HepG2 (cell line): Measurements from ENCODE around the gene COL4A3. TPM values are rescaled to one million over a fixed set of nuclear protein-coding genes. Genes with fewer than 3 reads are reported as not detected.

ENCODE experiments used
- ATAC-seq: fragments of 200-7000 bp; cut with Tn5 transposase; 3 replicates; pipeline ENCODE4 v1.9.1; 2020; ENCODE audit warnings: mild to moderate bottlenecking, moderate library complexity
- BruUV-seq: library from RNA; stranded (reverse); fragments of 400-500 nt; replicated peaks from 2 replicates; lab custom pipeline; 2021; lab: Mats Ljungman, UMichigan
- CTCF ChIA-PET: fragments of 300-600 bp; formaldehyde crosslinking; extraction: SDS; loops from one replicate; lab custom pipeline; 2021; ENCODE audit warnings: low total read pairs, inconsistent platforms, low intra/inter-chr PET ratio; lab: Yijun Ruan, JAX
- POLR2A ChIA-PET: fragments of 350-600 bp; sonication (Branson Sonifier 250); formaldehyde crosslinking; loops from one replicate; lab custom pipeline; 2020; ENCODE audit warnings: antibody characterized with exemption, inconsistent platforms; lab: Yijun Ruan, JAX
- DNase-seq: peaks from one replicate; pipeline ENCODE4 v3.0.0-alpha.2; 2015; ENCODE audit warnings: low spot score
- FAIRE-seq: peaks from 3 replicates; lab custom pipeline; 2011; peaks lifted over from hg19 to GRCh38; lab: Jason Lieb, UNC
- H2AFZ ChIP-seq: one replicate; pipeline ENCODE4 v1.6.1; 2011; ENCODE audit warnings: low read length, inconsistent platforms
- H3K27ac ChIP-seq: fragments of 300-600 bp; 3 replicates; pipeline ENCODE4 v1.8.0; 2011; ENCODE audit warnings: mixed run types, mild to moderate bottlenecking, mixed read lengths, low read length, inconsistent platforms; ENCODE audit not compliant: insufficient read depth; ENCODE audit errors: extremely low read length
- H3K27me3 ChIP-seq, 2 experiments: fragments of 200-600 bp in 1 of 2; 2 replicates in 1 of 2; 3 replicates in 1 of 2; pipeline versions ENCODE4 v1.6.0 to v1.8.0; 2011; ENCODE audit warnings: low read length in 2 of 2, mild to moderate bottlenecking in 2 of 2, moderate library complexity in 2 of 2, inconsistent platforms in 1 of 2; ENCODE audit not compliant: insufficient read depth in 2 of 2, control insufficient read depth in 1 of 2
- H3K36me3 ChIP-seq, 2 experiments: fragments of 200-600 bp in 1 of 2; replicated peaks in 1 of 2; 2 replicates in 1 of 2; 3 replicates in 1 of 2; pipeline versions ENCODE4 v1.5.1 to v1.8.0; 2011; ENCODE audit warnings: low read length in 2 of 2, inconsistent platforms in 1 of 2; ENCODE audit not compliant: insufficient read depth in 2 of 2, control insufficient read depth in 1 of 2
- H3K4me1 ChIP-seq: 2 replicates; pipeline ENCODE4 v1.5.1; 2012; ENCODE audit warnings: low read length, inconsistent platforms; ENCODE audit not compliant: insufficient read depth
- H3K4me2 ChIP-seq: 2 replicates; pipeline ENCODE4 v1.6.0; 2011; ENCODE audit warnings: low read depth, low read length, inconsistent platforms
- H3K4me3 ChIP-seq, 3 experiments: fragments of 200-600 bp in 1 of 3; sonication (generic), shearing (Covaris generic) in 1 of 3; replicated peaks in 1 of 3; 2 replicates each; pipeline ENCODE4 v1.5.1; 2011 to 2016; ENCODE audit warnings: low read length in 3 of 3, inconsistent platforms in 2 of 3, low read depth in 2 of 3, mild to moderate bottlenecking in 2 of 3, control low read depth in 1 of 3, mixed read lengths in 1 of 3; ENCODE audit not compliant: insufficient read depth in 1 of 3
- H3K79me2 ChIP-seq: one replicate; pipeline ENCODE4 v1.6.1; 2011; ENCODE audit warnings: low read length, inconsistent platforms; ENCODE audit not compliant: insufficient read depth
- H3K9ac ChIP-seq: 2 replicates; pipeline ENCODE4 v1.6.0; 2011; ENCODE audit warnings: mild to moderate bottlenecking, low read depth, low read length, inconsistent platforms; ENCODE audit not compliant: insufficient read depth
- H3K9me3 ChIP-seq: 2 replicates; pipeline ENCODE4 v1.5.1; 2012; ENCODE audit warnings: mild to moderate bottlenecking, low read length
- H4K20me1 ChIP-seq: 2 replicates; pipeline ENCODE4 v1.6.0; 2011; ENCODE audit warnings: inconsistent platforms, mild to moderate bottlenecking, low read length, moderate library complexity; ENCODE audit not compliant: insufficient read depth
- NKX3-1 ChIP-seq: sonication (generic); formaldehyde crosslinking; IDR thresholded peaks from 2 replicates; pipeline ENCODE4 v1.5.0; 2020; ENCODE audit warnings: missing genetic modification reagents
- PTBP1 ChIP-seq: fragments of 200-400 bp; formaldehyde crosslinking; IDR thresholded peaks from 2 replicates; pipeline ENCODE4 v1.6.1; 2018; ENCODE audit warnings: low read length, low read depth; ENCODE audit not compliant: poor library complexity, severe bottlenecking
- USF2 ChIP-seq, 2 experiments: sonication (generic) in 1 of 2; formaldehyde crosslinking in 1 of 2; IDR thresholded peaks; 2 replicates each; pipeline versions ENCODE4 v1.5.1 to v1.6.1; 2011 to 2020; ENCODE audit warnings: borderline replicate concordance in 1 of 2, low read depth in 1 of 2, low read length in 1 of 2, mild to moderate bottlenecking in 1 of 2, missing genetic modification reagents in 1 of 2, moderate library complexity in 1 of 2
- ZFP1 ChIP-seq: IDR thresholded peaks from 2 replicates; pipeline ENCODE4 v1.6.1; 2016
- ZNF646 ChIP-seq: sonication (generic); formaldehyde crosslinking; IDR thresholded peaks from 2 replicates; pipeline ENCODE4 v1.9.0; 2021; ENCODE audit warnings: mild to moderate bottlenecking, missing genetic modification reagents
- ZNF746 ChIP-seq: sonication (generic); formaldehyde crosslinking; IDR thresholded peaks from 2 replicates; pipeline ENCODE4 v1.8.0; 2022; ENCODE audit warnings: mild to moderate bottlenecking, missing genetic modification reagents
- ZNF766 ChIP-seq: sonication (generic); formaldehyde crosslinking; IDR thresholded peaks from 2 replicates; pipeline ENCODE4 v1.5.0; 2020; ENCODE audit warnings: missing genetic modification reagents, borderline replicate concordance
- WGBS: methylation state at CpG from one replicate; pipeline ENCODE4 v1.1.6; 2017; ENCODE audit warnings: low lambda C conversion rate; 5-methylcytosine and 5-hydroxymethylcytosine counted together
- in situ Hi-C: cut with HindIII; loops from 2 replicates; pipeline ENCODE4 v1.10.0; 2017; ENCODE audit warnings: low pct_unique_long_range_greater_than_20kb; ENCODE audit not compliant: extremely low pct_ligation_motif_present
- intact Hi-C: fragments of 100-400 bp; cut with micrococcal nuclease; formaldehyde crosslinking; loops from one replicate; pipeline ENCODE4 v1.10.0; 2022; ENCODE audit not compliant: unreplicated experiment
- polyA plus RNA-seq, 8 experiments: library from polyadenylated mRNA; depleted of rRNA in 3 of 8; stranded (reverse) in 7 of 8; unstranded in 1 of 8; fragments of >200 nt; fragmentation: Illumina TruSeq in 4 of 8; extraction: Trizol in 4 of 8; gene quantifications; 2 replicates each; pipeline versions ENCODE4 v1.2.1 to v1.2.3, GENCODE V29; 2011 to 2016; ENCODE audit warnings: low read depth in 4 of 8, missing spikeins in 1 of 8, mixed read lengths in 1 of 8; ENCODE audit not compliant: insufficient read depth in 1 of 8
- total RNA-seq, 5 experiments: library from RNA; depleted of rRNA; stranded (reverse); fragments of >200 nt; fragmentation: Illumina TruSeq; extraction: Trizol; gene quantifications; 2 replicates each; pipeline ENCODE4 v1.2.3, GENCODE V29; 2016; ENCODE audit warnings: low read depth in 1 of 5

The COL4A3 gene
- total and polyA plus RNA-seq, 2 of the 13 experiments (the other 11 are each of a cell fraction or from before 2014, with no cell fraction given), result 0.02 TPM; not detected in 1

- Histone ChIP-seq H3K79me2 (no peaks in the 10 kb centered on the region), H3K4me3 (no peak overlapping the region), H3K9me3 (no peaks in the 10 kb centered on the region), H3K4me2 (no peak overlapping the region), H3K36me3 (no peaks in the 10 kb centered on the region), H4K20me1 (no peaks in the 10 kb centered on the region), H3K9ac (no peak overlapping the region), H2AFZ (no peak overlapping the region), H3K27me3 (no peaks in the 10 kb centered on the region), H3K4me1 (peaks cover 7% of the 10 kb centered on the region), H3K27ac (no peak overlapping the region)
- POLR2A ChIA-PET, result no interaction called here
- in situ Hi-C loops (no loop called here), intact Hi-C loops (no loop called here)
- no TSS peak for BruUV-seq
- WGBS, result 1% methylated on average over 3 of the region's 3 CpGs
- no peak for ATAC-seq
- DNase-seq, result no peak
- no peak for FAIRE-seq
- CTCF ChIA-PET, result no interaction called here
- TF ChIP-seq ZFP1 (CRISPR knock-in tag) (no peak), NKX3-1 (CRISPR knock-in tag) (no peak), ZNF746 (no peak), ZNF766 (CRISPR knock-in tag) (no peak), PTBP1 (no peak), USF2 (IDR thresholded peaks at IDR 0.05; ENCODE audit: low read depth, low read length) (no peak), USF2 (CRISPR knock-in tag; IDR thresholded peaks at IDR 0.05; ENCODE audit: borderline replicate concordance) (no peak), ZNF646 (CRISPR knock-in tag) (no peak)
These were observed 16.3 kb downstream of the COL4A3 start for GRCh38 chr2:227180770-227181169.
